NCI-H2227 (cell line): Measurements from ENCODE around the gene GYPB.
"Not testable (repeated sequence)": the region's sequence is repeated elsewhere in the genome, so short reads cannot be mapped to it uniquely, and the experiment has no call there.

Experiments used
- DNase-seq: peaks from one replicate; lab custom pipeline; 2025; ENCODE audit not compliant: unreplicated experiment; lab: John Stamatoyannopoulos, UW

Gene GYPB

GRCh38 chr4:143950185-143950584 lies 69.0 kb downstream of the GYPB start:
- not testable (repeated sequence) for DNase-seq

GRCh38 chr4:143947493-143947892 lies 71.7 kb downstream of the GYPB start:
- DNase-seq, result not testable (repeated sequence)
